ENCODE data around the gene ACOX2. TPM values are rescaled to one million over a fixed set of nuclear protein-coding genes. Genes with fewer than 3 reads are reported as not detected.

The ACOX2 gene
- total and polyA plus RNA-seq, 2 of the 13 experiments (the other 11 are each of a cell fraction or from before 2014, with no cell fraction given) = 42.6 to 98.5 TPM

DNA sequence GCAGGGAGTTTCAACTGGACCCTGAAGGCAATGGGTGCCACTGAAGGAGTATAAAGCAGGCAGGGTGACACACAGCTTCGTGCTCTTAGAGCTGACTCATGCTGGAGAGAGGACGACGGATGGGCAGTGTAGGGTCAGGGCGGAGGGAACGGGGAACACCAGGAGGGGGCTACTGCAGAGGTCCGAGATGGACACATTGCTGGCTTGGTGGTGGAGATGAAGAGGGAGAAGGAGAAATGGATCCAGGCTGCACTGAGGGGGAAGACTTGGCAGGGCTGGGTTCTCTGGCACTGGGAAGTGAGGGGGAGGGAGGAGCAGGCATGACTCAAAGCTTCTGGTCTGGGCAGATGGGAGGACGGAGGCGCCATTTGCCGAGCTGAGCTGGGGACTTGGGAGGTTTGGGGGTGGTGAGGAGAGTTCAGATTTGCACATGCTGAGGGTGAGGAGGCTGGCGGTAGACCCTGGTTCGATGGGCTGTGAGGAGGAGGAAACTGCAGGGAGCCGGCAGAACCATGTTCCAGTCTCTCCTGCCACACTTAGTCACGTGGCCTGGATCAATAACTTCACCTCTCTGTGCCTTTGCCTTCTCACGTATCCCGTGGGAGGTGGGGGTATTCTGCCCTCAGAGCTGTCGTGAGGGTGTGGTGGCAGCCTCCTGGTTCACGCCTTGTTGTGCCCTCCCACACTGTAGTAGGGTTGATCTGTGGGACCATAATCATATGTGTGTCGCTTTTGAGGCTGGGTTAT lies 49.7 kb downstream of the ACOX2 start (continued):
- TF ChIP-seq ERF (CRISPR knock-in tag; IDR thresholded peaks at IDR 0.05) (no peak), HOXA7 (CRISPR knock-in tag; IDR thresholded peaks at IDR 0.05) (no peak), ZBTB7B (CRISPR knock-in tag; IDR thresholded peaks at IDR 0.05) (no peak), ZNF224 (CRISPR knock-in tag; IDR thresholded peaks at IDR 0.05) (no peak), ZNF501 (CRISPR knock-in tag; IDR thresholded peaks at IDR 0.05) (no peak), NFE2L2 (IDR thresholded peaks at IDR 0.05; ENCODE audit: low read length) (peak; percentile 25; the same call in 1 of the 2 replicates), NCOA2 (CRISPR knock-in tag; IDR thresholded peaks at IDR 0.05) (no peak), YEATS4 (CRISPR knock-in tag; IDR thresholded peaks at IDR 0.05; ENCODE audit: borderline replicate concordance) (no peak; the same call in 1 of the 2 replicates), NFKB2 (CRISPR knock-in tag; IDR thresholded peaks at IDR 0.05; ENCODE audit: borderline replicate concordance) (no peak), NRL (CRISPR knock-in tag; IDR thresholded peaks at IDR 0.05; ENCODE audit: borderline replicate concordance) (no peak), ZNF367 (CRISPR knock-in tag; IDR thresholded peaks at IDR 0.05; ENCODE audit: borderline replicate concordance) (no peak), SIX4 (CRISPR knock-in tag; IDR thresholded peaks at IDR 0.05) (no peak), SATB2 (CRISPR knock-in tag; IDR thresholded peaks at IDR 0.05) (no peak), DMAP1 (CRISPR knock-in tag; IDR thresholded peaks at IDR 0.05) (no peak), FOSL1 (CRISPR knock-in tag; IDR thresholded peaks at IDR 0.05; ENCODE audit: borderline replicate concordance) (no peak), TOPORS (CRISPR knock-in tag; IDR thresholded peaks at IDR 0.05) (no peak)
- TF ChIP-seq, protein P1, sequence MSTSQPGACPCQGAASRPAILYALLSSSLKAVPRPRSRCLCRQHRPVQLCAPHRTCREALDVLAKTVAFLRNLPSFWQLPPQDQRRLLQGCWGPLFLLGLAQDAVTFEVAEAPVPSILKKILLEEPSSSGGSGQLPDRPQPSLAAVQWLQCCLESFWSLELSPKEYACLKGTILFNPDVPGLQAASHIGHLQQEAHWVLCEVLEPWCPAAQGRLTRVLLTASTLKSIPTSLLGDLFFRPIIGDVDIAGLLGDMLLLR (CRISPR knock-in tag; IDR thresholded peaks at IDR 0.05) = no peak
- TF ChIP-seq, protein P2, sequence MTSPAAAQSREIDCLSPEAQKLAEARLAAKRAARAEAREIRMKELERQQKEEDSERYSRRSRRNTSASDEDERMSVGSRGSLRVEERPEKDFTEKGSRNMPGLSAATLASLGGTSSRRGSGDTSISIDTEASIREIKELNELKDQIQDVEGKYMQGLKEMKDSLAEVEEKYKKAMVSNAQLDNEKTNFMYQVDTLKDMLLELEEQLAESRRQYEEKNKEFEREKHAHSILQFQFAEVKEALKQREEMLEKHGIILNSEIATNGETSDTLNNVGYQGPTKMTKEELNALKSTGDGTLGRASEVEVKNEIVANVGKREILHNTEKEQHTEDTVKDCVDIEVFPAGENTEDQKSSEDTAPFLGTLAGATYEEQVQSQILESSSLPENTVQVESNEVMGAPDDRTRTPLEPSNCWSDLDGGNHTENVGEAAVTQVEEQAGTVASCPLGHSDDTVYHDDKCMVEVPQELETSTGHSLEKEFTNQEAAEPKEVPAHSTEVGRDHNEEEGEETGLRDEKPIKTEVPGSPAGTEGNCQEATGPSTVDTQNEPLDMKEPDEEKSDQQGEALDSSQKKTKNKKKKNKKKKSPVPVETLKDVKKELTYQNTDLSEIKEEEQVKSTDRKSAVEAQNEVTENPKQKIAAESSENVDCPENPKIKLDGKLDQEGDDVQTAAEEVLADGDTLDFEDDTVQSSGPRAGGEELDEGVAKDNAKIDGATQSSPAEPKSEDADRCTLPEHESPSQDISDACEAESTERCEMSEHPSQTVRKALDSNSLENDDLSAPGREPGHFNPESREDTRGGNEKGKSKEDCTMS (CRISPR knock-in tag; conservative IDR thresholded peaks at IDR 0.05) = no peak
- TF ChIP-seq, protein P3, sequence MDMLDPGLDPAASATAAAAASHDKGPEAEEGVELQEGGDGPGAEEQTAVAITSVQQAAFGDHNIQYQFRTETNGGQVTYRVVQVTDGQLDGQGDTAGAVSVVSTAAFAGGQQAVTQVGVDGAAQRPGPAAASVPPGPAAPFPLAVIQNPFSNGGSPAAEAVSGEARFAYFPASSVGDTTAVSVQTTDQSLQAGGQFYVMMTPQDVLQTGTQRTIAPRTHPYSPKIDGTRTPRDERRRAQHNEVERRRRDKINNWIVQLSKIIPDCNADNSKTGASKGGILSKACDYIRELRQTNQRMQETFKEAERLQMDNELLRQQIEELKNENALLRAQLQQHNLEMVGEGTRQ (IDR thresholded peaks at IDR 0.05; ENCODE audit: low read depth, low read length) = peak; percentile 71
- TF ChIP-seq, protein P3 (CRISPR knock-in tag; IDR thresholded peaks at IDR 0.05; ENCODE audit: borderline replicate concordance) = peak; percentile 60; the same call in 1 of the 2 replicates
- TF ChIP-seq, protein P4, sequence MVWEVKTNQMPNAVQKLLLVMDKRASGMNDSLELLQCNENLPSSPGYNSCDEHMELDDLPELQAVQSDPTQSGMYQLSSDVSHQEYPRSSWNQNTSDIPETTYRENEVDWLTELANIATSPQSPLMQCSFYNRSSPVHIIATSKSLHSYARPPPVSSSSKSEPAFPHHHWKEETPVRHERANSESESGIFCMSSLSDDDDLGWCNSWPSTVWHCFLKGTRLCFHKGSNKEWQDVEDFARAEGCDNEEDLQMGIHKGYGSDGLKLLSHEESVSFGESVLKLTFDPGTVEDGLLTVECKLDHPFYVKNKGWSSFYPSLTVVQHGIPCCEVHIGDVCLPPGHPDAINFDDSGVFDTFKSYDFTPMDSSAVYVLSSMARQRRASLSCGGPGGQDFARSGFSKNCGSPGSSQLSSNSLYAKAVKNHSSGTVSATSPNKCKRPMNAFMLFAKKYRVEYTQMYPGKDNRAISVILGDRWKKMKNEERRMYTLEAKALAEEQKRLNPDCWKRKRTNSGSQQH (CRISPR knock-in tag; IDR thresholded peaks at IDR 0.05; ENCODE audit: low read depth) = no peak
